Testis (tissue), 2 donors: ENCODE results near the gene HGFAC.

Experiments used
- POLR2A ChIP-seq: fragments of 450-650 bp; IDR thresholded peaks from one replicate; pipeline ENCODE4 v1.6.1; 2017; ENCODE audit warnings: antibody characterized with exemption, mild to moderate bottlenecking, moderate library complexity
- TF ChIP-seq, protein P1 (sequence below), 3 experiments: fragments of 450-650 bp in 2 of 3; fragments of 200-600 bp in 1 of 3; sonication (generic) in 1 of 3; IDR thresholded peaks; one replicate each; pipeline ENCODE4 v1.5.1; 2016 to 2019; ENCODE audit warnings: antibody characterized with exemption in 3 of 3, mild to moderate bottlenecking in 2 of 3, moderate library complexity in 1 of 3

DNA sequence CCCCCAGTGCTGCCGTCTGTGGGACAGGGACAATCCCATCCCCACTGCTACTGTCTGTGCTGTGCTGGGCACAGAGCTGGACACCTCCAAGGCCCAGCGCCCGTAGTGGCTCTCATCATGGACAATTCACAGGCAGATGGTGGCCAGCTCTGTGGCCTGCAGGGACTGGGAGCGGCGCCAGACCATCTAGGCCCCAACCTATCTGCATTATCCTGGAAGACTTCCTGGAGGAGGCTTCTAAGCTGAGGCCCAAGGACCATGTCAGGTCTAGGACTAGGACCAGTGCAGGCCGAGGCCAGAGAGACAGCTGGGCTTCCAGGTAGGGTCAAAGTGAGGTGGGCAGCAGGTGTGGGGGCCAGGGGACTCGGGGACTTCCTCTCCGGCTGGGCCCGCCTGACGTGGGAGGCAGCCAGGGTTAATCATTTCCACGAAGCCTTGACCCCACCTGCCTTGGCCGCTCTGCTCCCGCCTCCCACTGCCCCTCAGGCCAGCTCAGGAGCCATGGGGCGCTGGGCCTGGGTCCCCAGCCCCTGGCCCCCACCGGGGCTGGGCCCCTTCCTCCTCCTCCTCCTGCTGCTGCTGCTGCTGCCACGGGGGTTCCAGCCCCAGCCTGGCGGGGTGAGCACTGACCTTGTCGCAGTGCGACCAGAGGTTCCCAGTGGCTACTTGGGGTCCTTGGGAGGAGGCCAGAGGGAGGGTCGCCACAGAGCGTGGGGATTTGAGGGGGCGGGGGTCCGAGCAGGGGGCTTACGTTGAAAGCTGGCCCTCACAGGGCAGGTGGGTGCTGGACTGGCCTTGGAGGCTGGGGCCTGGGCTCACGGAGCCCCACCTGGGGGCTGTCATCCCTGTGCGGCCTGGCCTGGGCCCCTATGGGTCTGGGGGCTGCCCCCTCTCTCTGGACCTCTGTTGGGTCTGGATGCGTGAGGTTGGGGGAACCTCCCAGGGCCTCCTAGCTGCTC is at the start of gene HGFAC:
- TF ChIP-seq, protein P1, sequence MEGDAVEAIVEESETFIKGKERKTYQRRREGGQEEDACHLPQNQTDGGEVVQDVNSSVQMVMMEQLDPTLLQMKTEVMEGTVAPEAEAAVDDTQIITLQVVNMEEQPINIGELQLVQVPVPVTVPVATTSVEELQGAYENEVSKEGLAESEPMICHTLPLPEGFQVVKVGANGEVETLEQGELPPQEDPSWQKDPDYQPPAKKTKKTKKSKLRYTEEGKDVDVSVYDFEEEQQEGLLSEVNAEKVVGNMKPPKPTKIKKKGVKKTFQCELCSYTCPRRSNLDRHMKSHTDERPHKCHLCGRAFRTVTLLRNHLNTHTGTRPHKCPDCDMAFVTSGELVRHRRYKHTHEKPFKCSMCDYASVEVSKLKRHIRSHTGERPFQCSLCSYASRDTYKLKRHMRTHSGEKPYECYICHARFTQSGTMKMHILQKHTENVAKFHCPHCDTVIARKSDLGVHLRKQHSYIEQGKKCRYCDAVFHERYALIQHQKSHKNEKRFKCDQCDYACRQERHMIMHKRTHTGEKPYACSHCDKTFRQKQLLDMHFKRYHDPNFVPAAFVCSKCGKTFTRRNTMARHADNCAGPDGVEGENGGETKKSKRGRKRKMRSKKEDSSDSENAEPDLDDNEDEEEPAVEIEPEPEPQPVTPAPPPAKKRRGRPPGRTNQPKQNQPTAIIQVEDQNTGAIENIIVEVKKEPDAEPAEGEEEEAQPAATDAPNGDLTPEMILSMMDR (IDR thresholded peaks at IDR 0.05): no peak
- no peak for TF ChIP-seq POLR2A
